ENCODE data around the gene DENND5B. TPM values are rescaled to one million over a fixed set of nuclear protein-coding genes. Genes with fewer than 3 reads are reported as not detected.

Gene DENND5B
- total RNA-seq, 1 experiment from 2014 or later = 18.6 TPM

DNA sequence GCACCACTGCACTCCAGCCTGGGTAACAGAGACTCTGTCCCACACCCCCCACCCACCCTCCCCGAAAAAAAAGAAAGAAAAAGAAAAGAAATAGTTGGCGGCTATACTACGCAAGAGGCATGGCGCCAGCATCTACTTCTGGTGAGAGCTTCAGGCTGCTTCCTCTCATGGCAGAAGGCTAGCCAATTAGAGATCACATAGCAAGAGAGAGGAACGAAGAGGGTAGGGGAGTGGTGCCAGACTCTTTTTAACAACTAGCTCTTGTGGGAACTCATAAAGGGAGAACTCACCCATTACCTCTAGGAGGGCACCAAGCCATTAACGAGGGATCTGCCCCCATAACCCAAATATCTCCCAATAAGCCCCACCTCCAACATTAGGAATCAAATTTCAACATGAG lies 6.2 kb downstream of the DENND5B start:
- DNase-seq (ENCODE audit: unreplicated experiment) = no peak
- TF ChIP-seq CTCF (IDR thresholded peaks at IDR 0.05; ENCODE audit: unreplicated experiment) = no peak
- Mint-ChIP-seq H3K36me3 (ENCODE audit: insufficient read depth, unreplicated experiment) (peaks cover 6% of the 10 kb centered on the region), H3K27ac (ENCODE audit: low read depth, unreplicated experiment) (peak overlapping the region; percentile 69), H3K4me1 (ENCODE audit: insufficient read depth, unreplicated experiment) (peaks cover 59% of the 10 kb centered on the region), H3K27me3 (ENCODE audit: insufficient read depth, unreplicated experiment) (no peaks in the 10 kb centered on the region), H3K9me3 (ENCODE audit: unreplicated experiment) (no peaks in the 10 kb centered on the region), H3K4me3 (ENCODE audit: unreplicated experiment) (no peak overlapping the region)
- no TSS peak for BruUV-seq (replicated peaks)
- ChIA-PET CTCF (interaction anchor here (0.6 to 1.2 kb wide), 8 partner anchors 21 to 211 kb away, joined by 3 to 4 read pairs (median 3); no protein-coding TSS in a partner anchor), POLR2A (interaction anchor here (0.6 to 2.8 kb wide), 6 partner anchors 11 to 162 kb away, joined by 3 to 15 read pairs (median 8); no protein-coding TSS in a partner anchor)
- intact Hi-C loops (cut with micrococcal nuclease) = no loop called here

DNA sequence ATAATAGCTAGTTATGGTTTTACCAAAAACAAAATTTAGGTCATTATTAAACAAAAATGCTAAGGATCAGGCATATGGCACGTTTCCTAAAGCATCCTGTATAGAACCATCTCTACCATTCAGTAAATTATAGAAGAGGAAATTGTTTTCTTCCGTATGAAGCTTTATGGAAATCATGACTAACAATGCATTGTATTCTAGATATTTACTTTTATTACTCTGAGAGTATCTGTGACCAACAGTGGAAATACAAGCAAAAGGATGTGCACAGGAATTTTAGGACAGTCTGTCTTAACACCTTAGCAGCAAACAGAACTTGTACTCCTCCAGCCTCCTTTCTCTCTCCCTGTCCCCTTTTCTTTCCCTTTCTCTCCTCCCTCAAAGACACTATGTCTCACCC lies 7.1 kb downstream of the DENND5B start:
- no peak for DNase-seq (ENCODE audit: unreplicated experiment)
- Mint-ChIP-seq H3K9me3 (ENCODE audit: unreplicated experiment) (no peaks in the 10 kb centered on the region), H3K4me3 (ENCODE audit: unreplicated experiment) (no peak overlapping the region), H3K27me3 (ENCODE audit: insufficient read depth, unreplicated experiment) (no peaks in the 10 kb centered on the region), H3K27ac (ENCODE audit: low read depth, unreplicated experiment) (peak overlapping the region; percentile 69), H3K4me1 (ENCODE audit: insufficient read depth, unreplicated experiment) (peaks cover 50% of the 10 kb centered on the region), H3K36me3 (ENCODE audit: insufficient read depth, unreplicated experiment) (peaks cover 6% of the 10 kb centered on the region)
- ChIA-PET CTCF (interaction anchor here (0.6 to 1.2 kb wide), 6 partner anchors 10 to 276 kb away, joined by 3 to 5 read pairs (median 4); no protein-coding TSS in a partner anchor), POLR2A (interaction anchor here (0.6 to 1.7 kb wide), 6 partner anchors 10 to 388 kb away, joined by 3 to 10 read pairs (median 4); no protein-coding TSS in a partner anchor)
- intact Hi-C loops (cut with micrococcal nuclease) = no loop called here
- no TSS peak for BruUV-seq (replicated peaks)
- TF ChIP-seq CTCF (IDR thresholded peaks at IDR 0.05; ENCODE audit: unreplicated experiment) = no peak

- Mint-ChIP-seq H3K4me3 (ENCODE audit: unreplicated experiment) (no peak overlapping the region), H3K27ac (ENCODE audit: low read depth, unreplicated experiment) (peak overlapping the region; percentile 85), H3K27me3 (ENCODE audit: insufficient read depth, unreplicated experiment) (no peaks in the 10 kb centered on the region), H3K9me3 (ENCODE audit: unreplicated experiment) (no peaks in the 10 kb centered on the region), H3K4me1 (ENCODE audit: insufficient read depth, unreplicated experiment) (peaks cover 36% of the 10 kb centered on the region), H3K36me3 (ENCODE audit: insufficient read depth, unreplicated experiment) (peaks cover 5% of the 10 kb centered on the region)
- CTCF ChIA-PET = interaction anchor here (0.9 kb wide), 1 partner anchor 90 kb away, joined by 3 read pairs; no protein-coding TSS in a partner anchor
- intact Hi-C loops (cut with micrococcal nuclease) = no loop called here
- no peak for TF ChIP-seq CTCF (IDR thresholded peaks at IDR 0.05; ENCODE audit: unreplicated experiment)
- DNase-seq (ENCODE audit: unreplicated experiment) = peak; percentile 58
- POLR2A ChIA-PET = interaction anchor here (1.3 to 3.5 kb wide), 2 partner anchors 9 to 64 kb away, joined by 7 to 19 read pairs; partner anchors contain the start of gene DENND5B
- BruUV-seq (replicated peaks) = no TSS peak
Observed at GRCh38 chr12:31582155-31582554, 8.8 kb downstream of the DENND5B start.

DNA sequence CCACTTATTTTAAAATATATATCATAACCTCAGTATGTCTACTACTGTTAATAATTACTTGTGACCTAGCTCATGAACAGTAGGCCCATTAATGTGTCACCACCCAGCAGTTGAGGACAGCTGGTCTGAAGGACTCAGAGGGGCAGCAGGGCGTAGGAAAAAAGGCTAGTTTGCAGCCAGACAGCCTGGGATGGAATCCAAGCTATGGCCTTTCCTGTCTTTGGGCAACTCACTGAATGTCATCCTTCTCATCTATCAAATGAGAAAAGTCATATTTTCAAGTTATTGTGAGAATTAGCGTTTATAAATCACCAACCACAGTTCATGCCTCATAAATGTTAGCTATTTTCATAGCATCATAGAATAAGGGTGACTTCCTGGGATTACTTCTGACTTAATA lies 12.3 kb downstream of the DENND5B start:
- Mint-ChIP-seq H3K9me3 (ENCODE audit: unreplicated experiment) (no peaks in the 10 kb centered on the region), H3K36me3 (ENCODE audit: insufficient read depth, unreplicated experiment) (peaks cover 7% of the 10 kb centered on the region), H3K4me1 (ENCODE audit: insufficient read depth, unreplicated experiment) (peaks cover 13% of the 10 kb centered on the region), H3K27ac (ENCODE audit: low read depth, unreplicated experiment) (no peak overlapping the region), H3K4me3 (ENCODE audit: unreplicated experiment) (no peak overlapping the region), H3K27me3 (ENCODE audit: insufficient read depth, unreplicated experiment) (no peaks in the 10 kb centered on the region)
- no TSS peak for BruUV-seq (replicated peaks)
- no peak for DNase-seq (ENCODE audit: unreplicated experiment)
- POLR2A ChIA-PET = interaction anchor here (0.6 to 2.7 kb wide), 6 partner anchors 11 to 87 kb away, joined by 3 to 10 read pairs (median 5); partner anchors contain the start of gene DENND5B
- no peak for TF ChIP-seq CTCF (IDR thresholded peaks at IDR 0.05; ENCODE audit: unreplicated experiment)
- intact Hi-C loops (cut with micrococcal nuclease) = no loop called here
- CTCF ChIA-PET = interaction anchor here (0.6 to 1.8 kb wide), 5 partner anchors 10 to 839 kb away, joined by 3 to 6 read pairs (median 5); no protein-coding TSS in a partner anchor
